Heart left ventricle (tissue), 16 donors: Measurements from ENCODE around the gene CDH13. TPM values are rescaled to one million over a fixed set of nuclear protein-coding genes. Genes with fewer than 3 reads are reported as not detected.
A peak's percentile ranks its signal among the peaks of the same experiment; 100 is the strongest.

Experiments
- ATAC-seq, 4 donors: fragments of 200-7000 bp; cut with Tn5 transposase; one replicate each; pipeline ENCODE4 v1.9.1; 2020 to 2022; ENCODE audit warnings: moderate library complexity in 4 of 4, mild to moderate bottlenecking in 3 of 4, moderate number of reproducible peaks in 1 of 4
- DNase-seq, 5 donors: peaks; one replicate each; pipeline ENCODE4 v3.0.0-alpha.2; 2020
- H3K27ac ChIP-seq, 12 donors: fragments of 200-600 bp; sonication (generic) in 4 of 12; one replicate each; pipeline versions ENCODE4 v1.5.0 to v1.8.0; 2016 to 2022; ENCODE audit warnings: mild to moderate bottlenecking in 2 of 12
- H3K27me3 ChIP-seq, 9 donors: fragments of 200-600 bp; sonication (generic) in 2 of 9; one replicate each; pipeline versions ENCODE4 v1.5.1 to v1.8.0; 2016 to 2022; ENCODE audit warnings: mild to moderate bottlenecking in 3 of 9
- H3K36me3 ChIP-seq, 9 donors: fragments of 200-600 bp; sonication (generic) in 2 of 9; one replicate each; pipeline versions ENCODE4 v1.5.0 to v1.8.0; 2018 to 2022; ENCODE audit warnings: mild to moderate bottlenecking in 2 of 9
- H3K4me1 ChIP-seq, 12 donors: fragments of 200-600 bp; sonication (generic) in 4 of 12; one replicate each; pipeline versions ENCODE4 v1.5.0 to v1.8.0; 2016 to 2022; ENCODE audit warnings: mild to moderate bottlenecking in 3 of 12
- H3K4me3 ChIP-seq, 12 donors: fragments of 200-600 bp; sonication (generic) in 4 of 12; one replicate each; pipeline versions ENCODE4 v1.5.0 to v1.8.0; 2017 to 2022; ENCODE audit warnings: mild to moderate bottlenecking in 9 of 12, moderate library complexity in 4 of 12
- H3K9me3 ChIP-seq, 12 donors: fragments of 200-600 bp; sonication (generic) in 4 of 12; one replicate each; pipeline versions ENCODE4 v1.5.0 to v1.8.0; 2016 to 2022; ENCODE audit warnings: mild to moderate bottlenecking in 1 of 12
- CTCF ChIP-seq, 12 donors: fragments of 200-600 bp; sonication (generic) in 4 of 12; IDR thresholded peaks; one replicate each; pipeline versions ENCODE4 v1.5.0 to v1.8.0; 2018 to 2022; ENCODE audit warnings: antibody characterized with exemption in 12 of 12, mild to moderate bottlenecking in 5 of 12
- POLR2A ChIP-seq, 2 donors: fragments of 450-650 bp; IDR thresholded peaks; one replicate each; pipeline ENCODE4 v1.6.1; 2017; ENCODE audit warnings: antibody characterized with exemption in 2 of 2, mild to moderate bottlenecking in 2 of 2, moderate library complexity in 2 of 2
- WGBS, 4 donors: extraction: QIAGEN DNeasy Blood & Tissue Kit in 2 of 4; methylation state at CpG; one replicate each; pipeline versions ENCODE4 v1.1.5 to v1.1.7; 2013 to 2018; 5-methylcytosine and 5-hydroxymethylcytosine counted together
- intact Hi-C, 10 donors: fragments of 100-400 bp; cut with DNase I; formaldehyde crosslinking; loops; one replicate each; pipeline versions ENCODE4 v1.11.1 to v1.14.2; 2022
- polyA plus RNA-seq, 2 donors: library from polyadenylated mRNA; stranded (reverse); fragments of 200-250 nt; gene quantifications; one replicate each; pipeline ENCODE4 v1.2.3, GENCODE V29; 2013
- total RNA-seq, 9 donors: library from RNA; depleted of rRNA in 2 of 9; stranded (reverse); fragments of >200 nt in 2 of 9; fragmentation: NEBNext Ultra II Directional in 3 of 9; extraction: Animal tissue kit (Norgen Biotek cat#: 25700) in 3 of 9; gene quantifications; one replicate each; pipeline versions ENCODE4 v1.1.0 to v1.2.4, GENCODE V29; 2016 to 2023
- donor health status: ischemic (EF 13 %, LVEDD 7.1; RV severe dilation, severe dysfunction).
- donor health status: healthy with polysubstance abuse.
- donor health status: DM: no; HTN: yes; CAD: no.
- donor health status: DM: no; HTN: no; CAD: no.
- donor health status: ischemic (EF 25% LVEDD 6.9; RV normal size, moderate dysfunction).
- donor health status: ischemic (EF 25% LVEDD 5.7; RV mildly dilated, moderate dysfunction).
- donor health status: healthy.
- donor health status: DM: yes; HTN: yes; CAD: no.
- donor health status: ischemic (EF 35%, LVEDD 5.7; RV mildly dilated, moderate dysfunction).
- donor health status: nonischemic (EF 11% LVEDD 7.7; RV severe dilation, severe dysfunction).
- donor health status: DM: yes; HTN: yes; CAD: no.
- donor health status: PGD.
- donor health status: ischemic (EF 29% LVEDD 5.4; RV normal size, mild dysfunction).
- donor health status: nonischemic (EF 23%, LVEDD 6.1; RV moderate dilation, normal function).

Gene CDH13
- total and polyA plus RNA-seq, 11 donors: 15.0 to 172 (median 137) TPM

GRCh38 chr16:83315271-83315670 lies 688.5 kb downstream of the CDH13 start:
- no peaks in the 10 kb centered on the region for H3K36me3 ChIP-seq
- TF ChIP-seq POLR2A (IDR thresholded peaks at IDR 0.05): no peak
- TF ChIP-seq CTCF (IDR thresholded peaks at IDR 0.05): no peak
- no peaks in the 10 kb centered on the region for H3K9me3 ChIP-seq
- intact Hi-C loops: no loop called here
- DNase-seq (no peak), ATAC-seq (no peak)
- no peaks in the 10 kb centered on the region for H3K27me3 ChIP-seq
- no peak overlapping the region for H3K4me3 ChIP-seq
- no peak overlapping the region for H3K27ac ChIP-seq
- 91 to 97% (median 94%) methylated on average over 2 of the region's 2 CpGs for WGBS, 4 donors
- peaks cover 0 to 12% (median 0%) of the 10 kb centered on the region in 12 donors for H3K4me1 ChIP-seq

GRCh38 chr16:83316458-83316857 lies 689.7 kb downstream of the CDH13 start:
- 47 to 66% (median 61%) methylated on average over 3 of the region's 3 CpGs for WGBS, 4 donors
- DNase-seq (no peak), ATAC-seq (peak in 2 of 4 donors; percentile 11 to 42)
- Histone ChIP-seq H3K9me3 (no peaks in the 10 kb centered on the region), H3K27me3 (no peaks in the 10 kb centered on the region), H3K36me3 (no peaks in the 10 kb centered on the region), H3K4me3 (no peak overlapping the region), H3K4me1 (peaks cover 0 to 7% (median 0%) of the 10 kb centered on the region in 12 donors), H3K27ac (no peak overlapping the region)
- intact Hi-C loops: no loop called here
- TF ChIP-seq CTCF (IDR thresholded peaks at IDR 0.05): no peak
- no peak for TF ChIP-seq POLR2A (IDR thresholded peaks at IDR 0.05)

GRCh38 chr16:83318390-83318789 lies 691.6 kb downstream of the CDH13 start:
- ATAC-seq: no peak
- no peak overlapping the region for H3K27ac ChIP-seq
- no peaks in the 10 kb centered on the region for H3K9me3 ChIP-seq
- intact Hi-C loops: no loop called here
- H3K27me3 ChIP-seq: no peaks in the 10 kb centered on the region
- no peak overlapping the region for H3K4me3 ChIP-seq
- H3K4me1 ChIP-seq: peaks cover 0 to 5% (median 0%) of the 10 kb centered on the region in 12 donors
- WGBS, 4 donors: 88 to 97% (median 94%) methylated on average over 7 of the region's 7 CpGs
- no peak for DNase-seq
- TF ChIP-seq CTCF (IDR thresholded peaks at IDR 0.05) (no peak), POLR2A (IDR thresholded peaks at IDR 0.05) (no peak)
- no peaks in the 10 kb centered on the region for H3K36me3 ChIP-seq

- no peaks in the 10 kb centered on the region for H3K36me3 ChIP-seq
- no peaks in the 10 kb centered on the region for H3K9me3 ChIP-seq
- H3K27ac ChIP-seq: no peak overlapping the region
- ATAC-seq (no peak), DNase-seq (no peak)
- no peaks in the 10 kb centered on the region for H3K4me1 ChIP-seq
- H3K4me3 ChIP-seq: no peak overlapping the region
- TF ChIP-seq CTCF (IDR thresholded peaks at IDR 0.05) (no peak), POLR2A (IDR thresholded peaks at IDR 0.05) (no peak)
- intact Hi-C loops: no loop called here
- H3K27me3 ChIP-seq: no peaks in the 10 kb centered on the region
- 94 to 97% (median 95%) methylated on average over 3 of the region's 3 CpGs for WGBS, 4 donors
These were observed 702.2 kb downstream of the CDH13 start for GRCh38 chr16:83328936-83329335.
